Ascending aorta (tissue), 2 donors: ENCODE measurements around the gene ERMN. TPM values are rescaled to one million over a fixed set of nuclear protein-coding genes. Genes with fewer than 3 reads are reported as not detected.

Source experiments
- DNase-seq, 2 donors: peaks; one replicate each; pipeline ENCODE4 v3.0.0-alpha.2; 2019; ENCODE audit warnings: low spot score in 2 of 2
- H3K27ac ChIP-seq, 2 donors: fragments of 200-600 bp; sonication (generic); one replicate each; pipeline ENCODE4 v1.5.1; 2016 to 2017; ENCODE audit warnings: mild to moderate bottlenecking in 1 of 2
- H3K27me3 ChIP-seq: fragments of 200-600 bp; sonication (generic); one replicate; pipeline ENCODE4 v1.5.1; 2017
- H3K36me3 ChIP-seq, 2 donors: fragments of 200-600 bp; sonication (generic); one replicate each; pipeline ENCODE4 v1.5.1; 2016
- H3K4me1 ChIP-seq, 2 donors: fragments of 200-600 bp; sonication (generic); one replicate each; pipeline ENCODE4 v1.5.1; 2016 to 2017; ENCODE audit warnings: mild to moderate bottlenecking in 1 of 2
- H3K4me3 ChIP-seq, 2 donors: fragments of 200-600 bp; sonication (generic); one replicate each; pipeline ENCODE4 v1.5.1; 2016 to 2017; ENCODE audit warnings: mild to moderate bottlenecking in 1 of 2
- H3K9me3 ChIP-seq, 2 donors: fragments of 200-600 bp; sonication (generic); one replicate each; pipeline ENCODE4 v1.5.1; 2016
- CTCF ChIP-seq, 3 experiments: fragments of 200-600 bp in 2 of 3; fragments of 450-650 bp in 1 of 3; sonication (generic) in 2 of 3; IDR thresholded peaks; one replicate each; pipeline ENCODE4 v1.5.1; 2016 to 2019; ENCODE audit warnings: antibody characterized with exemption in 3 of 3, mild to moderate bottlenecking in 1 of 3, moderate library complexity in 1 of 3
- intact Hi-C: fragments of 100-400 bp; cut with DNase I; formaldehyde crosslinking; loops from one replicate; pipeline ENCODE4 v1.15.1; 2023
- total RNA-seq: library from RNA; depleted of rRNA; stranded (reverse); fragments of >200 nt; gene quantifications from one replicate; pipeline ENCODE4 v1.1.0, GENCODE V29; 2016

The ERMN gene
- total RNA-seq, 1 donor from 2014 or later: not detected

- no peak overlapping the region for H3K27ac ChIP-seq
- no peaks in the 10 kb centered on the region for H3K27me3 ChIP-seq
- no peak for TF ChIP-seq CTCF (IDR thresholded peaks at IDR 0.05)
- no peak overlapping the region for H3K4me3 ChIP-seq
- intact Hi-C loops: no loop called here
- DNase-seq: no peak
- no peaks in the 10 kb centered on the region for H3K9me3 ChIP-seq
- no peaks in the 10 kb centered on the region for H3K4me1 ChIP-seq
- H3K36me3 ChIP-seq: no peaks in the 10 kb centered on the region
These were observed 13.9 kb downstream of the ERMN start for GRCh38 chr2:157311706-157312105.

- intact Hi-C loops: no loop called here
- H3K27ac ChIP-seq: no peak overlapping the region
- H3K4me1 ChIP-seq: no peaks in the 10 kb centered on the region
- no peaks in the 10 kb centered on the region for H3K36me3 ChIP-seq
- TF ChIP-seq CTCF (IDR thresholded peaks at IDR 0.05): no peak
- H3K27me3 ChIP-seq: no peaks in the 10 kb centered on the region
- H3K9me3 ChIP-seq: no peaks in the 10 kb centered on the region
- no peak for DNase-seq
- no peak overlapping the region for H3K4me3 ChIP-seq
These were observed 15.7 kb downstream of the ERMN start for GRCh38 chr2:157309878-157310277.

GRCh38 chr2:157307021-157307420, 18.6 kb downstream of the ERMN start:
- intact Hi-C loops: no loop called here
- Histone ChIP-seq H3K27ac (no peak overlapping the region), H3K4me1 (no peaks in the 10 kb centered on the region), H3K9me3 (no peaks in the 10 kb centered on the region), H3K4me3 (no peak overlapping the region), H3K36me3 (no peaks in the 10 kb centered on the region), H3K27me3 (no peaks in the 10 kb centered on the region)
- no peak for TF ChIP-seq CTCF (IDR thresholded peaks at IDR 0.05)
- no peak for DNase-seq

GRCh38 chr2:157305723-157306110, 19.9 kb downstream of the ERMN start:
- no peak overlapping the region for H3K4me3 ChIP-seq
- intact Hi-C loops: no loop called here
- DNase-seq: no peak
- no peaks in the 10 kb centered on the region for H3K36me3 ChIP-seq
- H3K9me3 ChIP-seq: no peaks in the 10 kb centered on the region
- H3K27ac ChIP-seq: no peak overlapping the region
- TF ChIP-seq CTCF (IDR thresholded peaks at IDR 0.05): no peak
- no peaks in the 10 kb centered on the region for H3K4me1 ChIP-seq
- H3K27me3 ChIP-seq: no peaks in the 10 kb centered on the region

GRCh38 chr2:157304811-157305722, 20.6 kb downstream of the ERMN start:
- DNase-seq: no peak
- Histone ChIP-seq H3K4me3 (no peak overlapping the region), H3K9me3 (no peaks in the 10 kb centered on the region), H3K4me1 (no peaks in the 10 kb centered on the region), H3K36me3 (no peaks in the 10 kb centered on the region), H3K27me3 (no peaks in the 10 kb centered on the region), H3K27ac (no peak overlapping the region)
- intact Hi-C loops: no loop called here
- TF ChIP-seq CTCF (IDR thresholded peaks at IDR 0.05): no peak
